IMR-90 (cell line): ENCODE measurements around the gene ALS2CL. TPM values are rescaled to one million over a fixed set of nuclear protein-coding genes. Genes with fewer than 3 reads are reported as not detected.

Experiments used
- ATAC-seq: fragments of 200-7000 bp; cut with Tn5 transposase; 2 replicates; pipeline ENCODE4 v1.9.1; 2020; ENCODE audit warnings: low read depth, mild to moderate bottlenecking, moderate library complexity
- BruUV-seq: library from RNA; stranded (reverse); fragments of 400-500 nt; replicated peaks from 2 replicates; lab custom pipeline; 2021; lab: Mats Ljungman, UMichigan
- CTCF ChIA-PET: fragments of 300-600 bp; formaldehyde crosslinking; extraction: SDS; loops from one replicate; lab custom pipeline; 2021; ENCODE audit warnings: antibody characterized with exemption; lab: Yijun Ruan, JAX
- POLR2A ChIA-PET: fragments of 300-600 bp; sonication (Branson Sonifier 250); formaldehyde crosslinking; loops from one replicate; lab custom pipeline; 2022; ENCODE audit warnings: antibody characterized with exemption; ENCODE audit not compliant: unreplicated experiment; lab: Charles Lee
- DNase-seq: peaks from one replicate; pipeline ENCODE4 v3.0.0; 2013
- H2AFZ ChIP-seq: replicated peaks from 2 replicates; pipeline ENCODE3; 2013; ENCODE audit warnings: low read length, mild to moderate bottlenecking; ENCODE audit not compliant: poor library complexity
- H2AK5ac ChIP-seq: 2 replicates; pipeline ENCODE4 v1.6.1; 2013; ENCODE audit warnings: low read depth, low read length, inconsistent platforms
- H2AK9ac ChIP-seq: replicated peaks from 2 replicates; pipeline ENCODE3; 2013; ENCODE audit warnings: mild to moderate bottlenecking, low read depth, low read length, moderate library complexity; ENCODE audit not compliant: poor library complexity
- H2BK120ac ChIP-seq: 2 replicates; pipeline ENCODE4 v1.6.1; 2013; ENCODE audit warnings: low read depth, low read length, inconsistent platforms
- H2BK15ac ChIP-seq: 3 replicates; pipeline ENCODE4 v1.6.1; 2013; ENCODE audit warnings: low read depth, low read length, inconsistent platforms
- H2BK20ac ChIP-seq: 2 replicates; pipeline ENCODE4 v1.6.1; 2013; ENCODE audit warnings: low read depth, mild to moderate bottlenecking, inconsistent platforms, low read length, moderate library complexity
- H2BK5ac ChIP-seq: 2 replicates; pipeline ENCODE4 v1.6.1; 2013; ENCODE audit warnings: mild to moderate bottlenecking, low read depth, low read length, inconsistent platforms; ENCODE audit not compliant: poor library complexity, severe bottlenecking
- H3K14ac ChIP-seq: replicated peaks from 2 replicates; pipeline ENCODE4 v1.6.1; 2013; ENCODE audit warnings: low read depth, low read length, inconsistent platforms
- H3K18ac ChIP-seq: 2 replicates; pipeline ENCODE4 v1.6.1; 2013; ENCODE audit warnings: low read depth, low read length, control low read depth
- H3K23ac ChIP-seq: 2 replicates; pipeline ENCODE4 v1.6.1; 2013; ENCODE audit warnings: low read depth, low read length, inconsistent platforms
- H3K27ac ChIP-seq: 2 replicates; pipeline ENCODE4 v1.5.1; 2013; ENCODE audit warnings: mild to moderate bottlenecking, control low read depth, low read length; ENCODE audit not compliant: insufficient read depth
- H3K27me3 ChIP-seq: 2 replicates; pipeline ENCODE4 v1.6.1; 2013; ENCODE audit warnings: low read length; ENCODE audit not compliant: control insufficient read depth, insufficient read depth
- H3K36me3 ChIP-seq: 2 replicates; pipeline ENCODE4 v1.6.1; 2013; ENCODE audit warnings: low read length, mixed read lengths; ENCODE audit not compliant: control insufficient read depth, insufficient read depth
- H3K4ac ChIP-seq: 2 replicates; pipeline ENCODE4 v1.6.1; 2013; ENCODE audit warnings: low read depth, low read length, inconsistent platforms
- H3K4me1 ChIP-seq: 2 replicates; pipeline ENCODE4 v1.6.1; 2013; ENCODE audit warnings: low read length, mixed read lengths; ENCODE audit not compliant: control insufficient read depth, insufficient read depth
- H3K4me2 ChIP-seq: 2 replicates; pipeline ENCODE4 v1.6.1; 2013; ENCODE audit warnings: low read depth, mild to moderate bottlenecking, control low read depth, low read length, moderate library complexity
- H3K4me3 ChIP-seq: 2 replicates; pipeline ENCODE4 v1.5.1; 2013; ENCODE audit warnings: low read depth, mild to moderate bottlenecking, control low read depth, low read length, moderate library complexity; ENCODE audit not compliant: insufficient read depth
- H3K56ac ChIP-seq: 2 replicates; pipeline ENCODE4 v1.6.1; 2013; ENCODE audit warnings: low read length, inconsistent platforms; ENCODE audit not compliant: insufficient read depth; ENCODE audit errors: extremely low read depth
- H3K79me1 ChIP-seq, 2 experiments: 2 replicates each; pipeline ENCODE4 v1.6.1; 2013; ENCODE audit warnings: low read length in 2 of 2, inconsistent platforms in 1 of 2, low read depth in 1 of 2
- H3K9ac ChIP-seq: 2 replicates; pipeline ENCODE4 v1.6.1; 2013; ENCODE audit warnings: low read depth, low read length, control low read depth
- H3K9me1 ChIP-seq: 2 replicates; pipeline ENCODE4 v1.6.1; 2013; ENCODE audit warnings: low read length, inconsistent platforms; ENCODE audit not compliant: insufficient read depth
- H3K9me3 ChIP-seq: 2 replicates; pipeline ENCODE4 v1.6.1; 2013; ENCODE audit warnings: low read length; ENCODE audit not compliant: control insufficient read depth, insufficient read depth
- H4K20me1 ChIP-seq: 2 replicates; pipeline ENCODE4 v1.6.1; 2013; ENCODE audit warnings: low read length, inconsistent platforms; ENCODE audit not compliant: insufficient read depth
- H4K5ac ChIP-seq: 2 replicates; pipeline ENCODE4 v1.6.1; 2013; ENCODE audit warnings: mild to moderate bottlenecking, low read depth, low read length, control low read depth
- H4K8ac ChIP-seq, 2 experiments: 2 replicates each; pipeline ENCODE4 v1.6.1; 2013; ENCODE audit warnings: low read depth in 2 of 2, low read length in 2 of 2, control low read depth in 1 of 2, inconsistent platforms in 1 of 2
- H4K91ac ChIP-seq: 2 replicates; pipeline ENCODE4 v1.6.1; 2013; ENCODE audit warnings: low read depth, low read length, inconsistent platforms; ENCODE audit not compliant: insufficient read depth
- BHLHE40 ChIP-seq: fragments of 150-350 bp; IDR thresholded peaks from 2 replicates; pipeline ENCODE4 v1.6.1; 2016; ENCODE audit warnings: mild to moderate bottlenecking, low read depth, low read length
- CEBPB ChIP-seq: IDR thresholded peaks from 2 replicates; pipeline ENCODE4 v1.6.1; 2012; ENCODE audit warnings: low read depth, low read length, improper control_type of control experiment
- CHD1 ChIP-seq: IDR thresholded peaks from 2 replicates; pipeline ENCODE4 v1.6.1; 2012; ENCODE audit warnings: low read depth, low read length, improper control_type of control experiment
- CTCF ChIP-seq: conservative IDR thresholded peaks from 2 replicates; pipeline ENCODE4 v1.5.1; 2012; ENCODE audit warnings: mild to moderate bottlenecking, low read depth, low read length, improper control_type of control experiment
- ELK1 ChIP-seq: fragments of 150-350 bp; IDR thresholded peaks from 2 replicates; pipeline ENCODE4 v1.6.1; 2016; ENCODE audit warnings: low read depth, mild to moderate bottlenecking, low read length, moderate library complexity, borderline replicate concordance
- FOS ChIP-seq: fragments of 150-350 bp; IDR thresholded peaks from 2 replicates; pipeline ENCODE4 v1.6.1; 2016; ENCODE audit warnings: low read depth, low read length
- MAFK ChIP-seq: IDR thresholded peaks from 2 replicates; pipeline ENCODE4 v1.6.1; 2012; ENCODE audit warnings: low read depth, low read length, improper control_type of control experiment
- MAZ ChIP-seq: IDR thresholded peaks from 2 replicates; pipeline ENCODE4 v1.6.1; 2012; ENCODE audit warnings: low read depth, mild to moderate bottlenecking, low read length, improper control_type of control experiment, moderate library complexity, borderline replicate concordance
- MXI1 ChIP-seq: IDR thresholded peaks from 2 replicates; pipeline ENCODE4 v1.6.1; 2012; ENCODE audit warnings: low read depth, mild to moderate bottlenecking, low read length, moderate library complexity, borderline replicate concordance
- NFE2L2 ChIP-seq: fragments of 150-350 bp; IDR thresholded peaks from 2 replicates; pipeline ENCODE4 v1.6.1; 2016; ENCODE audit warnings: low read depth, mild to moderate bottlenecking, low read length
- POLR2A ChIP-seq: IDR thresholded peaks from 2 replicates; pipeline ENCODE4 v1.6.1; 2012; ENCODE audit warnings: mild to moderate bottlenecking, low read depth, low read length
- RAD21 ChIP-seq: IDR thresholded peaks from 2 replicates; pipeline ENCODE4 v1.6.1; 2012; ENCODE audit warnings: low read length, improper control_type of control experiment
- RCOR1 ChIP-seq: IDR thresholded peaks from 2 replicates; pipeline ENCODE4 v1.6.1; 2012; ENCODE audit warnings: mild to moderate bottlenecking, low read length, improper control_type of control experiment; ENCODE audit not compliant: insufficient replicate concordance
- RFX5 ChIP-seq: IDR thresholded peaks from 2 replicates; pipeline ENCODE4 v1.8.0; 2012; ENCODE audit warnings: low read depth, mild to moderate bottlenecking, low read length, moderate library complexity
- SMC3 ChIP-seq: fragments of 150-350 bp; IDR thresholded peaks from 2 replicates; pipeline ENCODE4 v1.6.1; 2016; ENCODE audit warnings: low read depth, mild to moderate bottlenecking, antibody characterized with exemption, low read length, moderate library complexity
- USF2 ChIP-seq: fragments of 150-350 bp; IDR thresholded peaks from 2 replicates; pipeline ENCODE4 v1.6.1; 2017; ENCODE audit warnings: mild to moderate bottlenecking, antibody characterized with exemption, low read length, low read depth
- WGBS, 2 experiments: methylation state at CpG; one replicate each; pipeline versions ENCODE4 v1.1.5 to v1.1.7; 2013; ENCODE audit warnings: missing lambda C conversion rate in 2 of 2; ENCODE audit not compliant: insufficient read length in 1 of 2; ENCODE audit errors: extremely low coverage in 2 of 2; 5-methylcytosine and 5-hydroxymethylcytosine counted together
- dilution Hi-C: fragments of 300-500 bp; cut with HindIII; formaldehyde crosslinking; loops from one replicate; pipeline ENCODE4 v1.14.3; 2018; ENCODE audit warnings: low sequenced_read_pairs; ENCODE audit not compliant: unreplicated experiment
- in situ Hi-C: fragments of 300-500 bp; cut with MboI; formaldehyde crosslinking; loops from 3 replicates; pipeline ENCODE4 v1.14.3; 2019; ENCODE audit warnings: low sequenced_read_pairs, inconsistent platforms, mixed read lengths
- intact Hi-C: fragments of 100-400 bp; cut with micrococcal nuclease; formaldehyde crosslinking; loops from 2 replicates; pipeline ENCODE4 v1.10.0; 2022
- polyA plus RNA-seq, 3 experiments: library from polyadenylated mRNA; depleted of rRNA; stranded (reverse); fragments of >200 nt; gene quantifications; 2 replicates each; pipeline ENCODE4 v1.2.3, GENCODE V29; 2012; ENCODE audit warnings: low replicate concordance in 1 of 3
- total RNA-seq: library from RNA; depleted of rRNA; stranded (reverse); fragments of >200 nt; gene quantifications from 2 replicates; pipeline ENCODE4 v1.2.3, GENCODE V29; 2012

ALS2CL gene
- total and polyA plus RNA-seq, 2 of the 4 experiments (the other 2 are of a cell fraction), result 2.2 to 4.8 TPM

GRCh38 chr3:46648096-46648495 lies 45.4 kb downstream of the ALS2CL start:
- H3K18ac ChIP-seq, result no peak overlapping the region
- ATAC-seq (no peak), DNase-seq (no peak)
- ChIA-PET CTCF (no interaction called here), POLR2A (no interaction called here)
- H3K27ac ChIP-seq, result no peak overlapping the region
- no peak overlapping the region for H3K4me2 ChIP-seq
- no peak overlapping the region for H2BK5ac ChIP-seq
- peaks cover 2% of the 10 kb centered on the region; the same call in 1 of the 2 replicates for H3K27me3 ChIP-seq
- H3K9me3 ChIP-seq, result peaks cover 4% of the 10 kb centered on the region; the same call in 1 of the 2 replicates
- H3K56ac ChIP-seq, result no peak overlapping the region
- no peak overlapping the region for H3K4me3 ChIP-seq
- H2BK15ac ChIP-seq, result no peak overlapping the region
- in situ Hi-C loops (no loop called here), dilution Hi-C loops (no loop called here), intact Hi-C loops (no loop called here)
- no peak overlapping the region for H3K4ac ChIP-seq
- no CpG with 5 or more reads among the region's 2 CpGs for WGBS, 2 experiments
- H3K4me1 ChIP-seq, result peaks cover 9% of the 10 kb centered on the region
- TF ChIP-seq RAD21 (no peak), RFX5 (no peak), MXI1 (no peak), NFE2L2 (no peak), USF2 (no peak), MAFK (no peak), CTCF (no peak), RCOR1 (no peak), SMC3 (no peak), BHLHE40 (no peak), CHD1 (no peak), ELK1 (no peak), FOS (no peak), CEBPB (no peak), MAZ (no peak), POLR2A (no peak)
- H2BK20ac ChIP-seq, result no peak overlapping the region
- no peak overlapping the region for H4K91ac ChIP-seq
- H4K5ac ChIP-seq, result no peak overlapping the region
- no peak overlapping the region for H2AK5ac ChIP-seq
- no peaks in the 10 kb centered on the region for H4K20me1 ChIP-seq
- H2AK9ac ChIP-seq, result no peak overlapping the region
- no peak overlapping the region for H2BK120ac ChIP-seq
- no peaks in the 10 kb centered on the region for H3K79me1 ChIP-seq
- H3K9ac ChIP-seq, result no peak overlapping the region
- no peak overlapping the region for H2AFZ ChIP-seq
- no peaks in the 10 kb centered on the region for H3K36me3 ChIP-seq
- H3K9me1 ChIP-seq, result no peaks in the 10 kb centered on the region
- no peak overlapping the region for H4K8ac ChIP-seq
- BruUV-seq, result no TSS peak
- H3K23ac ChIP-seq, result no peak overlapping the region
- H3K14ac ChIP-seq, result no peak overlapping the region
